ENCODE measurements around the gene NLGN4X. TPM values are rescaled to one million over a fixed set of nuclear protein-coding genes. Genes with fewer than 3 reads are reported as not detected.

Gene NLGN4X
- total and polyA plus RNA-seq, 2 donors (not counting 3 experiments of a cell fraction or from before 2014, with no cell fraction given), result 0.03 TPM; not detected in 1

DNA sequence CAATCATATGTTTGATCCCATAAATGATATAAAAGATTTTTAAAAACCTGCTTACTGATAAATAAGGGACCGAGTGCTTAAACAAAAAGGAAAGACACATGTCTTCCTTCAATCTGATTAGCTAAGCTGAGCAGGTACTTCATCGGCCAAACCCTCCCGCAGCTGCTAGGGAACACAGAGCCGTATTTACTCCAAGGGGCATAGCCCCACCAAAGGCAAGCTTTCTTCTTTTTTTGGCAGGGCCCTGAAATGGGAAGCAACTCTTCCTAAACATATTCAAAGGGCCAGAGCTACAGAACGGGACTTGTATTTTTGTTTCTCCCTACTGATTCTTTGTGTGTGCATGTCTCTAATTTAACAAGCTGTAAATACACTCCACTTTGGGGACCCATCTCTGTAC is 337.3 kb downstream of the NLGN4X start:
- no peak overlapping the region for H3K4me2 ChIP-seq (ENCODE audit: insufficient read depth, low read length)
- no peak for FAIRE-seq
- TF ChIP-seq POLR2AphosphoS5 (IDR thresholded peaks at IDR 0.05; ENCODE audit: insufficient read depth, low read depth, low read length) (no peak), MYC (IDR thresholded peaks at IDR 0.05; ENCODE audit: low read depth, low read length) (no peak), POLR2A (IDR thresholded peaks at IDR 0.05; ENCODE audit: low read depth, low read length) (no peak), CTCF (IDR thresholded peaks at IDR 0.05; ENCODE audit: extremely low read depth in 1 of 2, insufficient read depth in 1 of 2, low read depth in 1 of 2, low read length in 2 of 2) (no peak), JUN (IDR thresholded peaks at IDR 0.05; ENCODE audit: borderline replicate concordance, insufficient read depth, insufficient read length, low read depth) (no peak), MAX (IDR thresholded peaks at IDR 0.05; ENCODE audit: insufficient read depth, insufficient read length) (no peak), EZH2 (IDR thresholded peaks at IDR 0.05; ENCODE audit: borderline replicate concordance, low read depth, low read length, severe bottlenecking) (no peak), FOS (IDR thresholded peaks at IDR 0.05; ENCODE audit: borderline replicate concordance, insufficient read depth, low read length) (no peak), GATA2 (IDR thresholded peaks at IDR 0.05; ENCODE audit: insufficient read depth, insufficient read length, low read depth, low read length) (no peak)
- no peak overlapping the region for H2AFZ ChIP-seq (ENCODE audit: low read depth, low read length)
- intact Hi-C loops (cut with micrococcal nuclease), result no loop called here
- no peaks in the 10 kb centered on the region for H4K20me1 ChIP-seq (replicated peaks; ENCODE audit: control insufficient read depth, extremely low read depth, insufficient read depth, low read length)
- H3K9me3 ChIP-seq (replicated peaks; ENCODE audit: control insufficient read depth, insufficient read depth, low read length), result no peaks in the 10 kb centered on the region
- H3K4me1 ChIP-seq (ENCODE audit: control insufficient read depth, extremely low read depth, insufficient read depth, low read length), result no peaks in the 10 kb centered on the region
- no peaks in the 10 kb centered on the region for H3K79me2 ChIP-seq (ENCODE audit: control insufficient read depth, insufficient read depth, low read length)
- CTCF ChIA-PET, result no interaction called here
- no peaks in the 10 kb centered on the region for H3K9me1 ChIP-seq (replicated peaks; ENCODE audit: control insufficient read depth, extremely low read depth, insufficient read depth, low read length)
- no peak for DNase-seq (ENCODE audit: low read depth, low spot score)
- no peaks in the 10 kb centered on the region for H3K36me3 ChIP-seq (ENCODE audit: control insufficient read depth in 2 of 2, extremely low read depth in 1 of 2, insufficient read depth in 2 of 2, low read length in 2 of 2)
- H3K9ac ChIP-seq (replicated peaks; ENCODE audit: extremely low read depth, insufficient read depth, low read length), result no peak overlapping the region
- BruUV-seq (replicated peaks), result no TSS peak
- dilution Hi-C loops (cut with MboI; ENCODE audit: extremely low pct_ligation_motif_present, low sequenced_read_pairs), result no loop called here
- POLR2A ChIA-PET, result no interaction called here
- no peak overlapping the region for H3K27ac ChIP-seq (ENCODE audit: insufficient read depth, low read depth, low read length)
- H3K27me3 ChIP-seq (ENCODE audit: control insufficient read depth in 2 of 2, insufficient read depth in 2 of 2, low read length in 2 of 2), result no peaks in the 10 kb centered on the region
- no peak overlapping the region for H3K4me3 ChIP-seq (replicated peaks in 1 of 3; ENCODE audit: insufficient read depth in 1 of 3, low read depth in 1 of 3, low read length in 3 of 3)

Measured in endothelial cell of umbilical vein (primary cell).